Activated CD8-positive, alpha-beta T cell treated with anti-CD3 and anti-CD28 coated beads, Interleukin-2, amount 10 ng/mL, durations not matched to agents 7 days and 5 days (primary cell): ENCODE data around the gene LHFPL3. TPM values are rescaled to one million over a fixed set of nuclear protein-coding genes. Genes with fewer than 3 reads are reported as not detected.
A peak's percentile ranks its signal among the peaks of the same experiment; 100 is the strongest.
"Not testable (repeated sequence)": the region's sequence is repeated elsewhere in the genome, so short reads cannot be mapped to it uniquely, and the experiment has no call there.

Experiments
- ATAC-seq: fragments of 150-1000 bp; cut with Tn5 transposase; one replicate; pipeline ENCODE4 v1.10.0; 2021; ENCODE audit warnings: moderate library complexity
- CTCF ChIA-PET: fragments of 350-600 bp; sonication (Branson Sonifier 250); formaldehyde crosslinking; loops from one replicate; lab custom pipeline; 2021; ENCODE audit warnings: antibody characterized with exemption; lab: Charles Lee
- POLR2A ChIA-PET: fragments of 350-600 bp; sonication (Branson Sonifier 250); formaldehyde crosslinking; loops from one replicate; lab custom pipeline; 2021; ENCODE audit warnings: antibody characterized with exemption; lab: Charles Lee
- DNase-seq: peaks from one replicate; pipeline ENCODE4 v3.0.0-alpha.2; 2020
- H3K27ac Mint-ChIP-seq: one replicate; pipeline ENCODE4 v1.8.0; 2021; ENCODE audit warnings: mild to moderate bottlenecking, mixed read lengths
- H3K27me3 Mint-ChIP-seq: one replicate; pipeline ENCODE4 v1.8.0; 2021; ENCODE audit warnings: low read depth, mixed read lengths
- H3K36me3 Mint-ChIP-seq: one replicate; pipeline ENCODE4 v1.8.0; 2021; ENCODE audit warnings: low read depth, mixed read lengths
- H3K4me1 Mint-ChIP-seq: one replicate; pipeline ENCODE4 v1.8.0; 2021; ENCODE audit warnings: low read depth, mixed read lengths
- H3K4me3 Mint-ChIP-seq: one replicate; pipeline ENCODE4 v1.8.0; 2021; ENCODE audit warnings: mild to moderate bottlenecking, mixed read lengths
- H3K9me3 Mint-ChIP-seq: one replicate; pipeline ENCODE4 v1.8.0; 2022; ENCODE audit warnings: mixed read lengths; ENCODE audit not compliant: insufficient read depth
- total RNA-seq, 2 experiments: library from RNA; stranded (reverse); gene quantifications; one replicate each; pipeline ENCODE4 v1.2.3, GENCODE V29; 2021

Gene LHFPL3
- total RNA-seq, 2 experiments from 2014 or later = not detected

GRCh38 chr7:104914421-104914820 is 586.0 kb downstream of the LHFPL3 start:
- Mint-ChIP-seq H3K27me3 (peaks cover 25% of the 10 kb centered on the region), H3K4me1 (peaks cover 2% of the 10 kb centered on the region), H3K9me3 (no peaks in the 10 kb centered on the region), H3K27ac (no peak overlapping the region), H3K4me3 (no peak overlapping the region), H3K36me3 (no peaks in the 10 kb centered on the region)
- ChIA-PET CTCF (interaction anchor here (1.4 kb wide), 1 partner anchor 31 kb away, joined by 4 read pairs; no protein-coding TSS in a partner anchor), POLR2A (no interaction called here)
- DNase-seq = no peak
- ATAC-seq = no peak

DNA sequence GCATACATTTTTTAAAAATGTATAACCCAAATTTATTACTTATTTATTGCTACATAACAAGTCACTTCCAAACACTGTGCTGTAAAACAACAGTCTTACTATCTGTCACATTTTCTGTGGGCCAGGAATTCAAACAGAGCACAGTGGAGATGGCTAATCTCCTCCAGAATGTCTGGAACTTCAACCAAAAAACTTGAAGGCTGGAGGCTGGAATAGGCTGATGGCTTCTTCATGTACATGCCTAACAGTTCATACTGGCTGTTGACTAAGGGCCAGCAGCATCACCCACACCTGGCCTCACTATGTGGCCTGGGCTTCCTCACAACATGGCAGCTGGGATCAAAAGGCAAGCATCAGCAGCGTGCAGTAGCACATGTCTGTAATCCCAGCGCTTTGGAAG is 593.2 kb downstream of the LHFPL3 start:
- H3K9me3 Mint-ChIP-seq = no peaks in the 10 kb centered on the region
- ChIA-PET CTCF (interaction anchor here (0.9 to 4.3 kb wide), 13 partner anchors 19 to 690 kb away, joined by 3 to 65 read pairs (median 3); no protein-coding TSS in a partner anchor), POLR2A (interaction anchor here (0.9 kb wide), 1 partner anchor 19 kb away, joined by 8 read pairs; no protein-coding TSS in a partner anchor)
- DNase-seq = no peak
- H3K4me3 Mint-ChIP-seq = no peak overlapping the region
- H3K27me3 Mint-ChIP-seq = peaks cover 8% of the 10 kb centered on the region
- H3K27ac Mint-ChIP-seq = no peak overlapping the region
- H3K4me1 Mint-ChIP-seq = peaks cover 7% of the 10 kb centered on the region
- no peaks in the 10 kb centered on the region for H3K36me3 Mint-ChIP-seq
- no peak for ATAC-seq

GRCh38 chr7:104922182-104923009 is 594.0 kb downstream of the LHFPL3 start:
- Mint-ChIP-seq H3K4me3 (no peak overlapping the region), H3K9me3 (no peaks in the 10 kb centered on the region), H3K27ac (no peak overlapping the region), H3K36me3 (no peaks in the 10 kb centered on the region), H3K27me3 (peaks cover 7% of the 10 kb centered on the region), H3K4me1 (peaks cover 7% of the 10 kb centered on the region)
- ATAC-seq (no peak), DNase-seq (no peak)
- CTCF ChIA-PET = interaction anchor here (0.7 to 4.3 kb wide), 25 partner anchors 18 to 730 kb away, joined by 3 to 65 read pairs (median 3); no protein-coding TSS in a partner anchor
- POLR2A ChIA-PET = interaction anchor here (0.9 to 1.0 kb wide), 2 partner anchors 18 to 91 kb away, joined by 3 to 8 read pairs; no protein-coding TSS in a partner anchor

DNA sequence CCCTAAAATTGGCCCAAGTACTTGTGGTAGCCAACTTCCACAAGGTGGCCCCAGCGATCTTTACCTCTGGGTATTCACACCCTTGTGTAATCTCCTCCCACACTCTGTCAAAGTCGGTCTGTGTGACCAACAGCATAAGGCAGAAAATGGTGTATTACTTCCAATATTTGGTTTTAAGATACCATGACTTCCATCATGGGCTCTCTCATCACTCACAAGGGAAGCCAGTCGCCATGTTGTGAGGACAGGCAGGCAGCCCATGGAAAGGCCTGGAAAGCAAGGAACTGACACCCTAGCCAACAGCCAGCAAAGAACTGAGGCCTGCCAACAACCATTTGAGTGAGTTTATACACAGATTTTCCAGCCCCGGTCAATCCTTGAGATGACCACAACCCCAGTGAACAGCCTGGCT is 594.6 kb downstream of the LHFPL3 start:
- ATAC-seq = peak; percentile 98
- H3K4me3 Mint-ChIP-seq = no peak overlapping the region
- peaks cover 6% of the 10 kb centered on the region for H3K27me3 Mint-ChIP-seq
- H3K36me3 Mint-ChIP-seq = no peaks in the 10 kb centered on the region
- no peaks in the 10 kb centered on the region for H3K9me3 Mint-ChIP-seq
- H3K4me1 Mint-ChIP-seq = peaks cover 7% of the 10 kb centered on the region
- CTCF ChIA-PET = interaction anchor here (0.7 to 4.3 kb wide), 18 partner anchors 21 to 730 kb away, joined by 3 to 65 read pairs (median 4); no protein-coding TSS in a partner anchor
- peak; percentile 86 for DNase-seq
- POLR2A ChIA-PET = interaction anchor here (1.0 to 5.1 kb wide), 2 partner anchors 17 to 90 kb away, joined by 3 to 29 read pairs; no protein-coding TSS in a partner anchor
- H3K27ac Mint-ChIP-seq = peak overlapping the region; percentile 52

GRCh38 chr7:104926189-104926588 is 597.8 kb downstream of the LHFPL3 start:
- not testable (repeated sequence) for H3K36me3 Mint-ChIP-seq

DNA sequence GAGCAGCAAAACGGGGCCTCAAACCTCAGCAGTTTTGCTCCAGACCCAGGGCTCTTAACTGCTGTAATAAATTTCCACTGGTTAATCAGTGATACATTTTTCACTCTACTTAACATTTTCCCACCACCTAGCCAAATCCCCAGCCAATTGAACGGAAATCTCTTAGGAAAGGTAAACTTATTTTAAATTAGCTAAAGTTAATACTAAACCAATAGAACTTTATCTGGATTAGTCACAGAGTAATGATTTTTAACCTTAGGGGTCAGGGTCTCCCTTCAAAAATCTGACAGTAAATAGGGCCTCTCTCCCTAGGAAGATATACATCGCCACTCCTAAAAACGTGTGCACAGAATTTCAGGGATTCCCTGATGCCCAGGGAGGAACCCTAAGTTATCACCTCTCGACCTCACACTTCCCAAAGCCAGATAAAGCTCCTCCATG is 598.2 kb downstream of the LHFPL3 start:
- Mint-ChIP-seq H3K36me3 (no peaks in the 10 kb centered on the region), H3K4me3 (no peak overlapping the region), H3K9me3 (no peaks in the 10 kb centered on the region), H3K4me1 (peaks cover 5% of the 10 kb centered on the region), H3K27me3 (no peaks in the 10 kb centered on the region), H3K27ac (no peak overlapping the region)
- ChIA-PET POLR2A (interaction anchor here (0.8 to 5.1 kb wide), 5 partner anchors 14 to 85 kb away, joined by 3 to 29 read pairs (median 3); no protein-coding TSS in a partner anchor), CTCF (interaction anchor here (1.0 to 3.9 kb wide), 5 partner anchors 8 to 80 kb away, joined by 3 to 28 read pairs (median 4); no protein-coding TSS in a partner anchor)
- ATAC-seq (no peak), DNase-seq (no peak)

More at GRCh38 chr7:104926189-104926588, 597.8 kb downstream of the LHFPL3 start:
- ChIA-PET CTCF (interaction anchor here (0.9 to 3.9 kb wide), 3 partner anchors 43 to 663 kb away, joined by 3 to 28 read pairs (median 17); no protein-coding TSS in a partner anchor), POLR2A (interaction anchor here (0.9 to 5.1 kb wide), 3 partner anchors 14 to 85 kb away, joined by 3 to 29 read pairs (median 7); no protein-coding TSS in a partner anchor)
- H3K4me1 Mint-ChIP-seq, ATAC-seq, H3K4me3 Mint-ChIP-seq, DNase-seq, H3K9me3 Mint-ChIP-seq, H3K27ac Mint-ChIP-seq, H3K27me3 Mint-ChIP-seq: not testable (repeated sequence)

DNA sequence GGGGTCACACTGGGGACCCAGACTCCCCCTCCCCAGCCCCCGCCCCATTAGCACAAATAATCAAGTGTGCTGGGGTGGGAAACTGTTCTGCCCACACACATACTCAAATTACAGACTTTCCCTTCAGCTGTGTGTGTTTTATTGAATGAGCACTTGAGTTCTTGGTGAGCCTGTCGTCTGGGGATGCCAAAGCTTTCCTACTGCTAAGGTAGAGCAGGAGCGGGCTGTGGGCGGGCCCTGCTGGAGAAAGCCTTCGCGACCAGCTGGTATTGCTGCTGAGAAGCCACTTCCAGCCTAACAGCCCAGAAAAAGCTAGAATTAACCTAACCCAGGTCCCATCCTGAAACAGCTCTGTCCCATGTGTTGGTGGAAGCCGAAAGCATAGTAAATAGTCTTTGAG is 598.7 kb downstream of the LHFPL3 start:
- ATAC-seq (no peak), DNase-seq (no peak)
- Mint-ChIP-seq H3K4me3 (no peak overlapping the region), H3K9me3 (no peaks in the 10 kb centered on the region), H3K27me3 (no peaks in the 10 kb centered on the region), H3K4me1 (peaks cover 5% of the 10 kb centered on the region), H3K36me3 (no peaks in the 10 kb centered on the region), H3K27ac (no peak overlapping the region)
- POLR2A ChIA-PET = interaction anchor here (0.8 to 5.1 kb wide), 4 partner anchors 13 to 57 kb away, joined by 3 to 29 read pairs (median 5); no protein-coding TSS in a partner anchor
- CTCF ChIA-PET = interaction anchor here (0.7 to 3.9 kb wide), 6 partner anchors 9 to 79 kb away, joined by 3 to 28 read pairs (median 4); no protein-coding TSS in a partner anchor

GRCh38 chr7:104928721-104929400 is 600.5 kb downstream of the LHFPL3 start:
- ChIA-PET POLR2A (interaction anchor here (1.3 to 2.3 kb wide), 2 partner anchors 12 to 86 kb away, joined by 3 to 14 read pairs; no protein-coding TSS in a partner anchor), CTCF (interaction anchor here (1.2 to 1.9 kb wide), 3 partner anchors 38 to 52 kb away, joined by 4 to 8 read pairs (median 4); no protein-coding TSS in a partner anchor)
- H3K4me1 Mint-ChIP-seq = no peaks in the 10 kb centered on the region
- DNase-seq (no peak), ATAC-seq (no peak)
- H3K27me3 Mint-ChIP-seq = no peaks in the 10 kb centered on the region
- no peak overlapping the region for H3K27ac Mint-ChIP-seq
- no peaks in the 10 kb centered on the region for H3K36me3 Mint-ChIP-seq
- no peak overlapping the region for H3K4me3 Mint-ChIP-seq
- H3K9me3 Mint-ChIP-seq = no peaks in the 10 kb centered on the region

DNA sequence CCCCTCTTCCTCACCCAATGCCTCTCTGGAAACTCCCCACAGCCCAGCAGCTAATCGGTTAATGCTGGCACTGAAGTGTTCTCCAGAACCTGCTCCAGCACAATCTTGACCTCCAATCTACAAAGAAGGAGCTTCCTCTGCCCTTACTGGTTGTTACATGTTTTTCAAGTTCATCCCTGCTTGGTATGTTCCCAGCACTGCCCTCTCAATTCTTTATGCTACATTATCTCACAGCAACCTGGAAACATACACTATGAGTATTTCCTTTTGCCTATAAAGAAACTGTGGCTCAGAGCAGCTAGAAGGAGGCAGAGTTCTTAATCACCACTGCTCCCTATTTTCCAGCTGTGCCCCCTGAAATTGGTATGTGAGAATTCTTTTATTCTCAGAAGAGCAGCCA is 601.5 kb downstream of the LHFPL3 start:
- Mint-ChIP-seq H3K36me3 (no peaks in the 10 kb centered on the region), H3K4me1 (no peaks in the 10 kb centered on the region), H3K9me3 (no peaks in the 10 kb centered on the region), H3K27me3 (no peaks in the 10 kb centered on the region), H3K27ac (no peak overlapping the region), H3K4me3 (no peak overlapping the region)
- no peak for DNase-seq
- ChIA-PET POLR2A (interaction anchor here (1.3 to 2.3 kb wide), 2 partner anchors 11 to 85 kb away, joined by 3 to 14 read pairs; no protein-coding TSS in a partner anchor), CTCF (interaction anchor here (1.3 to 1.9 kb wide), 2 partner anchors 37 to 51 kb away, joined by 4 to 8 read pairs; no protein-coding TSS in a partner anchor)
- no peak for ATAC-seq

DNA sequence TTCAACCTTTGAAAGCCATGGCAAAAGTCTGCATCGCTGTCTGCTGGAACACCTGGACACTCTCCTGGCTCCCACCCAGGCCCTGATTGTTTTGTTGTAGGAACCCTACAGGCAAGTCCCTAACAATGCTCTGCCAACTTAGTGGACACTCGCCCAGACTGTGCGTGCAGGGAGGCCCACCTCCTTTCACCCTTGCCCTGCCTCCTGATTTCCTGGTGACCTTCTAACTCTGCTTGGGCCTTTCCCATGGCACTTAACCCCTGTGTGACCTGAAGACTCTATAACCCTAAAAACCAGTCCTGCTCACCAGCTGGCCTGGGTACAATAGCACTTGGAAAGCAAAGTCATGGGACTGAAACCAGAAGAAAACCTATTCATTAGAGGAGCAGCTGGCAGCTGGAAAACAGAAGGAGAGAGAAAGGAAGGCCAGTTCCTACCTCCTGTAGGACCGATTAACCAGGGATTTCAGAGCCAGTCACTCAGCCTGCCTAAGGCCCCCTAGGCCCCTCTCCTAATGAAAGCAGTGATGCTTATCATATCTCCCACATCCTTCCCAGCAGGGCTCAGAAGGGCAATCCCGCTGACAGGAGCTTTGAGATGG is 602.9 kb downstream of the LHFPL3 start:
- ChIA-PET CTCF (interaction anchor here (1.6 kb wide), 1 partner anchor 50 kb away, joined by 6 read pairs; no protein-coding TSS in a partner anchor), POLR2A (interaction anchor here (1.1 to 2.0 kb wide), 2 partner anchors 10 to 50 kb away, joined by 3 to 11 read pairs; no protein-coding TSS in a partner anchor)
- ATAC-seq (no peak), DNase-seq (no peak)
- Mint-ChIP-seq H3K27ac (no peak overlapping the region), H3K27me3 (no peaks in the 10 kb centered on the region), H3K36me3 (no peaks in the 10 kb centered on the region), H3K4me1 (no peaks in the 10 kb centered on the region), H3K4me3 (no peak overlapping the region), H3K9me3 (no peaks in the 10 kb centered on the region)
